Measurements from ENCODE around the gene BZW1. TPM values are rescaled to one million over a fixed set of nuclear protein-coding genes. Genes with fewer than 3 reads are reported as not detected.

Gene BZW1
- total and polyA plus RNA-seq, 4 donors: 63.0 to 189 (median 161) TPM

GRCh38 chr2:200770847-200771246 is 40.9 kb upstream of the BZW1 start:
- Histone ChIP-seq H3K9ac (ENCODE audit: low read depth in 1 of 2, low read length in 2 of 2) (no peak overlapping the region), H3K27ac (ENCODE audit: low read depth in 1 of 2, low read length in 2 of 2) (no peak overlapping the region), H3K4me3 (ENCODE audit: low read depth in 1 of 3, low read length in 3 of 3) (no peak overlapping the region), H3K27me3 (ENCODE audit: control insufficient read depth in 4 of 4, insufficient read depth in 4 of 4, low read length in 3 of 4) (no peaks in the 10 kb centered on the region), H3K9me3 (ENCODE audit: control insufficient read depth in 4 of 4, low read length in 3 of 4) (no peaks in the 10 kb centered on the region), H3K4me1 (ENCODE audit: control insufficient read depth in 4 of 4, insufficient read depth in 4 of 4, low read length in 3 of 4) (no peaks in the 10 kb centered on the region), H3K36me3 (ENCODE audit: control insufficient read depth in 4 of 4, insufficient read depth in 3 of 4, low read depth in 1 of 4, low read length in 3 of 4) (no peaks in the 10 kb centered on the region)
- 90% methylated on average over 6 of the region's 6 CpGs for WGBS
- no peak for TF ChIP-seq ATF3 (IDR thresholded peaks at IDR 0.05)
- TF ChIP-seq HNF4A (conservative IDR thresholded peaks at IDR 0.05): no peak
- TF ChIP-seq MAX (IDR thresholded peaks at IDR 0.05): no peak
- no peak for TF ChIP-seq YY1 (IDR thresholded peaks at IDR 0.05)
- no peak for TF ChIP-seq JUND (IDR thresholded peaks at IDR 0.05)
- TF ChIP-seq CTCF (IDR thresholded peaks at IDR 0.05; ENCODE audit: low read depth, low read length, missing input control): no peak
- TF ChIP-seq REST (IDR thresholded peaks at IDR 0.05): no peak
- TF ChIP-seq SP1 (IDR thresholded peaks at IDR 0.05): no peak
- TF ChIP-seq RAD21 (IDR thresholded peaks at IDR 0.05): no peak
- no peak for TF ChIP-seq GABPA (IDR thresholded peaks at IDR 0.05 in 1 of 2, conservative IDR thresholded peaks at IDR 0.05 in 1 of 2)
- no peak for TF ChIP-seq NR2F2 (IDR thresholded peaks at IDR 0.05)
- DNase-seq (ENCODE audit: low spot score): no peak

GRCh38 chr2:200772620-200773019 is 39.1 kb upstream of the BZW1 start:
- WGBS: 69% methylated on average over 2 of the region's 2 CpGs
- H3K4me3 ChIP-seq (ENCODE audit: low read depth in 1 of 3, low read length in 3 of 3): no peak overlapping the region
- no peak for DNase-seq (ENCODE audit: low spot score)
- H3K27ac ChIP-seq (ENCODE audit: low read depth in 1 of 2, low read length in 2 of 2): no peak overlapping the region
- no peaks in the 10 kb centered on the region for H3K36me3 ChIP-seq (ENCODE audit: control insufficient read depth in 4 of 4, insufficient read depth in 3 of 4, low read depth in 1 of 4, low read length in 3 of 4)
- no peaks in the 10 kb centered on the region for H3K9me3 ChIP-seq (ENCODE audit: control insufficient read depth in 4 of 4, low read length in 3 of 4)
- no peaks in the 10 kb centered on the region for H3K27me3 ChIP-seq (ENCODE audit: control insufficient read depth in 4 of 4, insufficient read depth in 4 of 4, low read length in 3 of 4)
- H3K4me1 ChIP-seq (ENCODE audit: control insufficient read depth in 4 of 4, insufficient read depth in 4 of 4, low read length in 3 of 4): peaks cover 4 to 11% (median 6%) of the 10 kb centered on the region in 4 donors
- TF ChIP-seq ZBTB33 (IDR thresholded peaks at IDR 0.05): no peak
- TF ChIP-seq TAF1 (conservative IDR thresholded peaks at IDR 0.05): no peak
- no peak for TF ChIP-seq FOXA2 (IDR thresholded peaks at IDR 0.05)
- TF ChIP-seq CTCF (IDR thresholded peaks at IDR 0.05; ENCODE audit: low read depth, low read length, missing input control): no peak
- no peak for TF ChIP-seq NR2F2 (IDR thresholded peaks at IDR 0.05)
- no peak for TF ChIP-seq EGR1 (IDR thresholded peaks at IDR 0.05; ENCODE audit: low read depth in 2 of 2)
- no peak for TF ChIP-seq YY1 (IDR thresholded peaks at IDR 0.05)
- TF ChIP-seq MAX (IDR thresholded peaks at IDR 0.05): no peak
- TF ChIP-seq HNF4G (IDR thresholded peaks at IDR 0.05): no peak
- TF ChIP-seq GABPA (IDR thresholded peaks at IDR 0.05 in 1 of 2, conservative IDR thresholded peaks at IDR 0.05 in 1 of 2): no peak
- H3K9ac ChIP-seq (ENCODE audit: low read depth in 1 of 2, low read length in 2 of 2): no peak overlapping the region

All from liver (tissue), 9 donors.